A673 (cell line): ENCODE results near the gene FSCN2. TPM values are rescaled to one million over a fixed set of nuclear protein-coding genes. Genes with fewer than 3 reads are reported as not detected.

Source experiments
- BruUV-seq: library from RNA; stranded (reverse); fragments of 400-500 nt; replicated peaks from 2 replicates; lab custom pipeline; 2021; lab: Mats Ljungman, UMichigan
- CTCF ChIA-PET: fragments of 300-600 bp; sonication (Branson Sonifier 250); formaldehyde crosslinking; loops from one replicate; lab custom pipeline; 2022; ENCODE audit warnings: antibody characterized with exemption; lab: Charles Lee
- POLR2A ChIA-PET: fragments of 300-600 bp; sonication (Branson Sonifier 250); formaldehyde crosslinking; loops from one replicate; lab custom pipeline; 2022; ENCODE audit warnings: antibody characterized with exemption; ENCODE audit not compliant: low non-redundant PET; lab: Charles Lee
- DNase-seq: peaks from one replicate; pipeline ENCODE4 v3.0.0-alpha.2; 2015; ENCODE audit warnings: low spot score
- H3K27ac ChIP-seq: fragments of 200-600 bp; sonication (generic); 2 replicates; pipeline ENCODE4 v1.5.1; 2016; ENCODE audit warnings: mixed run types, low read depth, mild to moderate bottlenecking, mixed read lengths, antibody characterized with exemption, low read length; ENCODE audit not compliant: poor library complexity, severe bottlenecking
- H3K27me3 ChIP-seq: fragments of 200-600 bp; sonication (generic); replicated peaks from 2 replicates; pipeline ENCODE4 v1.6.1; 2017; ENCODE audit warnings: mixed run types, low read depth, mild to moderate bottlenecking, mixed read lengths, antibody characterized with exemption, low read length; ENCODE audit not compliant: insufficient read depth, poor library complexity
- H3K36me3 ChIP-seq: fragments of 200-600 bp; sonication (generic); 2 replicates; pipeline ENCODE4 v1.6.1; 2016; ENCODE audit warnings: mixed run types, mild to moderate bottlenecking, mixed read lengths, antibody characterized with exemption, low read length; ENCODE audit not compliant: insufficient read depth, poor library complexity, severe bottlenecking
- H3K4me1 ChIP-seq: fragments of 200-600 bp; sonication (generic); 2 replicates; pipeline ENCODE4 v1.6.1; 2017; ENCODE audit warnings: mixed run types, mild to moderate bottlenecking, mixed read lengths, antibody characterized with exemption, low read length; ENCODE audit not compliant: insufficient read depth, poor library complexity, severe bottlenecking
- H3K4me3 ChIP-seq: fragments of 200-600 bp; sonication (generic); 2 replicates; pipeline ENCODE4 v1.5.1; 2016; ENCODE audit warnings: low read depth, mixed run types, mild to moderate bottlenecking, mixed read lengths, low read length; ENCODE audit not compliant: poor library complexity, severe bottlenecking
- H3K9me3 ChIP-seq: fragments of 200-600 bp; sonication (generic); 2 replicates; pipeline ENCODE4 v1.6.1; 2016; ENCODE audit warnings: mixed run types, low read depth, mild to moderate bottlenecking, mixed read lengths, antibody characterized with exemption, low read length; ENCODE audit not compliant: poor library complexity, severe bottlenecking
- CTCF ChIP-seq: fragments of 300-800, 200-600 bp; sonication (generic); conservative IDR thresholded peaks from 2 replicates; pipeline ENCODE4 v1.5.1; 2017; ENCODE audit warnings: low read depth, mild to moderate bottlenecking, antibody characterized with exemption, low read length, moderate library complexity, mixed read lengths
- EZH2 ChIP-seq: fragments of 200-600 bp; sonication (generic); IDR thresholded peaks from 2 replicates; pipeline ENCODE4 v1.6.1; 2017; ENCODE audit warnings: borderline replicate concordance, low read depth, mild to moderate bottlenecking, mixed read lengths, antibody characterized with exemption, low read length; ENCODE audit not compliant: poor library complexity, severe bottlenecking
- intact Hi-C: fragments of 100-400 bp; cut with micrococcal nuclease; formaldehyde crosslinking; loops from one replicate; pipeline ENCODE4 v1.10.0; 2022; ENCODE audit not compliant: unreplicated experiment
- total RNA-seq: library from RNA; stranded (reverse); gene quantifications from 2 replicates; pipeline ENCODE4 v1.2.3, GENCODE V29; 2021

Gene FSCN2
- total RNA-seq, 1 experiment from 2014 or later: 0.26 TPM

GRCh38 chr17:81516439-81516838, 11.7 kb upstream of the FSCN2 start:
- H3K27ac ChIP-seq: peak overlapping the region; percentile 47
- no peak for DNase-seq
- CTCF ChIA-PET: no interaction called here

GRCh38 chr17:81517009-81517338, 11.2 kb upstream of the FSCN2 start:
- ChIA-PET POLR2A (no interaction called here), CTCF (no interaction called here)
- no peak for TF ChIP-seq EZH2
- BruUV-seq: no TSS peak
- intact Hi-C loops: loop anchor here (5.0 to 10.0 kb wide), 2 partner anchors 35 to 88 kb away; partner anchors contain the start of gene FAAP100
- H3K27me3 ChIP-seq: no peaks in the 10 kb centered on the region
- peaks cover 21% of the 10 kb centered on the region for H3K4me1 ChIP-seq
- H3K4me3 ChIP-seq: no peak overlapping the region
- H3K36me3 ChIP-seq: no peaks in the 10 kb centered on the region
- no peak overlapping the region for H3K27ac ChIP-seq
- H3K9me3 ChIP-seq: no peaks in the 10 kb centered on the region
- no peak for DNase-seq

More at GRCh38 chr17:81516439-81516838, 11.7 kb upstream of the FSCN2 start:
- no peak for TF ChIP-seq CTCF
- intact Hi-C loops: loop anchor here (5.0 to 10.0 kb wide), 2 partner anchors 36 to 88 kb away; partner anchors contain the start of gene FAAP100
- Histone ChIP-seq H3K9me3 (no peaks in the 10 kb centered on the region), H3K27me3 (no peaks in the 10 kb centered on the region), H3K36me3 (peaks cover 5% of the 10 kb centered on the region), H3K4me3 (no peak overlapping the region), H3K4me1 (peaks cover 21% of the 10 kb centered on the region)
- POLR2A ChIA-PET: no interaction called here
- no TSS peak for BruUV-seq

GRCh38 chr17:81517339-81518112, 10.7 kb upstream of the FSCN2 start:
- CTCF ChIA-PET: no interaction called here
- Histone ChIP-seq H3K27me3 (no peaks in the 10 kb centered on the region), H3K4me1 (peaks cover 21% of the 10 kb centered on the region), H3K36me3 (no peaks in the 10 kb centered on the region), H3K4me3 (no peak overlapping the region), H3K27ac (no peak overlapping the region), H3K9me3 (no peaks in the 10 kb centered on the region)
- TF ChIP-seq CTCF (no peak), EZH2 (no peak)
- no peak for DNase-seq
- BruUV-seq: no TSS peak
- intact Hi-C loops: loop anchor here (5.0 to 10.0 kb wide), 2 partner anchors 35 to 87 kb away; partner anchors contain the start of gene FAAP100
- POLR2A ChIA-PET: no interaction called here
